H9 (cell line): ENCODE results near the gene PEX19. TPM values are rescaled to one million over a fixed set of nuclear protein-coding genes. Genes with fewer than 3 reads are reported as not detected.

ENCODE experiments used
- DNase-seq: peaks from one replicate; pipeline ENCODE4 v3.0.0-alpha.2; 2017
- H2AFZ ChIP-seq: one replicate; pipeline ENCODE4 v1.6.1; 2013; ENCODE audit warnings: mild to moderate bottlenecking, low read length, control low read depth, moderate library complexity
- H2AK5ac ChIP-seq: 2 replicates; pipeline ENCODE4 v1.6.1; 2013; ENCODE audit warnings: low read length, control low read depth, mixed read lengths; ENCODE audit not compliant: insufficient read length
- H2BK120ac ChIP-seq: one replicate; pipeline ENCODE4 v1.6.1; 2013; ENCODE audit warnings: low read depth, mild to moderate bottlenecking, low read length, control low read depth, inconsistent platforms; ENCODE audit not compliant: poor library complexity, severe bottlenecking
- H2BK12ac ChIP-seq: 2 replicates; pipeline ENCODE4 v1.6.1; 2013; ENCODE audit warnings: low read length, control low read depth, mixed read lengths, low read depth; ENCODE audit not compliant: insufficient read length
- H2BK15ac ChIP-seq: 2 replicates; pipeline ENCODE4 v1.6.1; 2013; ENCODE audit warnings: low read depth, low read length, control low read depth
- H2BK20ac ChIP-seq: one replicate; pipeline ENCODE4 v1.6.1; 2013; ENCODE audit warnings: low read depth, mild to moderate bottlenecking, low read length, control low read depth, inconsistent platforms; ENCODE audit not compliant: poor library complexity, severe bottlenecking
- H2BK5ac ChIP-seq: 2 replicates; pipeline ENCODE4 v1.6.1; 2013; ENCODE audit warnings: low read length, control low read depth, mixed read lengths; ENCODE audit not compliant: insufficient read length
- H3K14ac ChIP-seq: 2 replicates; pipeline ENCODE4 v1.6.1; 2013; ENCODE audit warnings: low read length, control low read depth; ENCODE audit not compliant: insufficient read depth
- H3K18ac ChIP-seq: 2 replicates; pipeline ENCODE4 v1.6.1; 2013; ENCODE audit warnings: low read depth, mild to moderate bottlenecking, mixed read lengths, low read length, control low read depth; ENCODE audit not compliant: insufficient read length
- H3K23ac ChIP-seq: 2 replicates; pipeline ENCODE4 v1.6.1; 2013; ENCODE audit warnings: low read length, control low read depth, mixed read lengths, low read depth; ENCODE audit not compliant: insufficient read length
- H3K23me2 ChIP-seq: 2 replicates; pipeline ENCODE4 v1.6.1; 2013; ENCODE audit warnings: low read depth, mild to moderate bottlenecking, mixed read lengths, low read length, control low read depth; ENCODE audit not compliant: insufficient read length, poor library complexity, severe bottlenecking
- H3K27ac ChIP-seq: 2 replicates; pipeline ENCODE4 v1.5.1; 2013; ENCODE audit warnings: low read length, control low read depth, mixed read lengths, low read depth; ENCODE audit not compliant: insufficient read length
- H3K27me3 ChIP-seq: 2 replicates; pipeline ENCODE4 v1.6.1; 2013; ENCODE audit warnings: low read length, control low read depth, inconsistent platforms; ENCODE audit not compliant: insufficient read depth
- H3K4ac ChIP-seq: 2 replicates; pipeline ENCODE4 v1.6.1; 2013; ENCODE audit warnings: low read depth, mild to moderate bottlenecking, control low read depth, inconsistent platforms, low read length, moderate library complexity
- H3K4me1 ChIP-seq: 2 replicates; pipeline ENCODE4 v1.6.1; 2013; ENCODE audit warnings: low read length, control low read depth, inconsistent platforms; ENCODE audit not compliant: insufficient read depth
- H3K4me2 ChIP-seq: 2 replicates; pipeline ENCODE4 v1.6.1; 2013; ENCODE audit warnings: low read length, control low read depth, mixed read lengths; ENCODE audit not compliant: insufficient read length, insufficient read depth
- H3K56ac ChIP-seq: 2 replicates; pipeline ENCODE4 v1.6.1; 2013; ENCODE audit warnings: low read depth, mild to moderate bottlenecking, mixed read lengths, low read length, control low read depth; ENCODE audit not compliant: insufficient read length
- H3K79me1 ChIP-seq: 2 replicates; pipeline ENCODE4 v1.6.1; 2013; ENCODE audit warnings: low read depth, mild to moderate bottlenecking, moderate library complexity, low read length, control low read depth, inconsistent platforms; ENCODE audit not compliant: insufficient read depth, poor library complexity, severe bottlenecking
- H3K79me2 ChIP-seq: 2 replicates; pipeline ENCODE4 v1.6.1; 2013; ENCODE audit warnings: low read length, control low read depth, inconsistent platforms; ENCODE audit not compliant: insufficient read depth
- H3K9ac ChIP-seq: 2 replicates; pipeline ENCODE4 v1.6.1; 2013; ENCODE audit warnings: low read length, control low read depth, mixed read lengths; ENCODE audit not compliant: insufficient read length; ENCODE audit errors: extremely low read depth
- H3K9me3 ChIP-seq: one replicate; pipeline ENCODE4 v1.6.1; 2013; ENCODE audit warnings: low read depth, low read length, inconsistent platforms; ENCODE audit not compliant: control insufficient read depth
- H3T11ph ChIP-seq: one replicate; pipeline ENCODE4 v1.6.1; 2013; ENCODE audit warnings: mild to moderate bottlenecking, low read length, control low read depth, inconsistent platforms
- H4K20me1 ChIP-seq: one replicate; pipeline ENCODE4 v1.6.1; 2013; ENCODE audit not compliant: control insufficient read depth, insufficient read length, insufficient read depth
- H4K5ac ChIP-seq: 2 replicates; pipeline ENCODE4 v1.6.1; 2013; ENCODE audit warnings: low read depth, mild to moderate bottlenecking, mixed read lengths, low read length, control low read depth; ENCODE audit not compliant: insufficient read length
- H4K8ac ChIP-seq: replicated peaks from 2 replicates; pipeline ENCODE4 v1.6.1; 2013; ENCODE audit warnings: low read length, control low read depth, mixed read lengths, low read depth; ENCODE audit not compliant: insufficient read length
- H4K91ac ChIP-seq: 2 replicates; pipeline ENCODE4 v1.6.1; 2013; ENCODE audit warnings: low read depth, mild to moderate bottlenecking, moderate library complexity, mixed read lengths, low read length, control low read depth; ENCODE audit not compliant: insufficient read length
- H3K27ac Mint-ChIP-seq, 3 experiments: 2 replicates in 2 of 3; 3 replicates in 1 of 3; pipeline ENCODE4 v1.8.0; 2020 to 2021; ENCODE audit warnings: mixed read lengths in 3 of 3, mild to moderate bottlenecking in 1 of 3, moderate library complexity in 1 of 3
- H3K27me3 Mint-ChIP-seq: 2 replicates; pipeline ENCODE4 v1.8.0; 2021; ENCODE audit warnings: low read depth, mild to moderate bottlenecking, moderate library complexity, mixed read lengths
- H3K36me3 Mint-ChIP-seq, 3 experiments: 2 replicates in 2 of 3; 3 replicates in 1 of 3; pipeline ENCODE4 v1.8.0; 2020 to 2021; ENCODE audit warnings: low read depth in 3 of 3, mixed read lengths in 3 of 3; ENCODE audit not compliant: insufficient read depth in 1 of 3
- H3K4me1 Mint-ChIP-seq, 2 experiments: 2 replicates each; pipeline ENCODE4 v1.8.0; 2020; ENCODE audit warnings: mixed read lengths in 2 of 2
- H3K4me3 Mint-ChIP-seq, 2 experiments: 2 replicates in 1 of 2; 3 replicates in 1 of 2; pipeline ENCODE4 v1.8.0; 2020 to 2021; ENCODE audit warnings: mild to moderate bottlenecking in 2 of 2, mixed read lengths in 2 of 2, moderate library complexity in 1 of 2
- H3K9me3 Mint-ChIP-seq, 2 experiments: 2 replicates in 1 of 2; 3 replicates in 1 of 2; pipeline ENCODE4 v1.8.0; 2020; ENCODE audit warnings: mild to moderate bottlenecking in 2 of 2, mixed read lengths in 2 of 2, moderate library complexity in 1 of 2
- CTCF ChIP-seq: fragments of 200-600 bp; sonication (generic); conservative IDR thresholded peaks from 3 replicates; pipeline ENCODE4 v1.8.0; 2021; ENCODE audit warnings: antibody characterized with exemption, mild to moderate bottlenecking
- total RNA-seq: library from RNA; stranded (reverse); gene quantifications from 2 replicates; pipeline ENCODE4 v1.2.1, GENCODE V29; 2021

Gene PEX19
- total RNA-seq, 1 experiment from 2014 or later, result 92.7 TPM

- Histone ChIP-seq H2BK12ac (no peak overlapping the region), H3K9me3 (no peaks in the 10 kb centered on the region), H3K4ac (no peak overlapping the region), H3K14ac (no peak overlapping the region), H2BK20ac (no peak overlapping the region), H2AK5ac (no peak overlapping the region), H4K8ac (no peak overlapping the region), H3K27ac (peak overlapping the region; percentile 7), H3K27me3 (no peaks in the 10 kb centered on the region), H2BK120ac (no peak overlapping the region), H3K4me1 (peaks cover 10% of the 10 kb centered on the region), H2BK15ac (no peak overlapping the region), H4K5ac (no peak overlapping the region), H4K20me1 (peaks cover 2% of the 10 kb centered on the region), H3K79me1 (no peaks in the 10 kb centered on the region), H4K91ac (no peak overlapping the region), H3K23ac (no peak overlapping the region), H2AFZ (no peak overlapping the region), H3K56ac (no peak overlapping the region), H3K23me2 (no peaks in the 10 kb centered on the region), H3T11ph (no peak overlapping the region), H3K9ac (no peak overlapping the region), H2BK5ac (no peak overlapping the region), H3K18ac (no peak overlapping the region), H3K79me2 (no peaks in the 10 kb centered on the region), H3K4me2 (no peak overlapping the region)
- TF ChIP-seq CTCF, result no peak
- DNase-seq, result no peak
- Mint-ChIP-seq H3K4me3 (no peak overlapping the region), H3K27ac (peak overlapping the region in 2 of 3 experiments; percentile 4 to 35; a peak in 2 of 7 replicates), H3K27me3 (no peaks in the 10 kb centered on the region), H3K4me1 (peaks cover 29 to 35% of the 10 kb centered on the region in 2 experiments), H3K36me3 (peaks cover 55 to 85% (median 82%) of the 10 kb centered on the region in 3 experiments), H3K9me3 (no peaks in the 10 kb centered on the region)
These were observed 24.2 kb upstream of the PEX19 start for GRCh38 chr1:160309185-160309557.
